Umbilical cord (tissue), 2 donors: ENCODE measurements around the gene ARID1B. TPM values are rescaled to one million over a fixed set of nuclear protein-coding genes. Genes with fewer than 3 reads are reported as not detected.

Experiments
- DNase-seq: peaks from one replicate; pipeline ENCODE4 v3.0.0-alpha.2; 2015; ENCODE audit warnings: low spot score
- total RNA-seq: library from RNA; depleted of rRNA; stranded (reverse); fragments of >200 nt; gene quantifications from one replicate; pipeline ENCODE4 v1.2.3, GENCODE V29; 2014; ENCODE audit warnings: low replicate concordance; ENCODE audit not compliant: insufficient read depth

ARID1B gene
- total RNA-seq, 1 donor from 2014 or later, result 102 TPM

DNA sequence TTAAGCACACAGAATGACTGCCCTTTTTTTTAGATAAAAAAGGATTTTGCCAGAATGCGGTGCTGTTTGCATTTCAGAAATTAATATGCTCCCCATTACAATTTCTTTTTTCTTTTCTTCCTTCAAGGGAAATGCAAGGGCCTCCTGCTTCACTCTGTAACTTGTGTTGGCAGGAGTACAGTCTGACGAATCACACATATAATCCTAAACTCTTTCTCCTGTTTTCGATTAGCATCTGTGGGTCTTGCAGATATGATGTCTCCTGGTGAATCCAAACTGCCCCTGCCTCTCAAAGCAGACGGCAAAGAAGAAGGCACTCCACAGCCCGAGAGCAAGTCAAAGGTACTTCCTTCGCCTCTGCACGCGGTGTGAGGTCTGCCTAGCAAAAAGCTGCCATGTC, 396.6 kb downstream of the ARID1B start:
- DNase-seq, result peak; percentile 59

DNA sequence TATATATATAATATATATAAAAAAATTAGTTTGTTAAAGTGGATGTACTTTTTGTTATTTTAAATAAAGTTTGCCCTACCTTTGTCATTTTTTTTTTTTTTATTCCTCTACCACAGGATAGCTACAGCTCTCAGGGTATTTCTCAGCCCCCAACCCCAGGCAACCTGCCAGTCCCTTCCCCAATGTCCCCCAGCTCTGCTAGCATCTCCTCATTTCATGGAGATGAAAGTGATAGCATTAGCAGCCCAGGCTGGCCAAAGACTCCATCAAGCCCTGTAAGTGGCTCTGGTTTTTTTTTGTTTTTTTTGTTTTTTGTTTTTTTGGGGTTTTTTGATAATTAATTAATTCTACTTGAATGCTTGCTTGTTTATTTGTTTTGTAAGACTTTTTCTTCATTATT, 397.6 kb downstream of the ARID1B start:
- no peak for DNase-seq

DNA sequence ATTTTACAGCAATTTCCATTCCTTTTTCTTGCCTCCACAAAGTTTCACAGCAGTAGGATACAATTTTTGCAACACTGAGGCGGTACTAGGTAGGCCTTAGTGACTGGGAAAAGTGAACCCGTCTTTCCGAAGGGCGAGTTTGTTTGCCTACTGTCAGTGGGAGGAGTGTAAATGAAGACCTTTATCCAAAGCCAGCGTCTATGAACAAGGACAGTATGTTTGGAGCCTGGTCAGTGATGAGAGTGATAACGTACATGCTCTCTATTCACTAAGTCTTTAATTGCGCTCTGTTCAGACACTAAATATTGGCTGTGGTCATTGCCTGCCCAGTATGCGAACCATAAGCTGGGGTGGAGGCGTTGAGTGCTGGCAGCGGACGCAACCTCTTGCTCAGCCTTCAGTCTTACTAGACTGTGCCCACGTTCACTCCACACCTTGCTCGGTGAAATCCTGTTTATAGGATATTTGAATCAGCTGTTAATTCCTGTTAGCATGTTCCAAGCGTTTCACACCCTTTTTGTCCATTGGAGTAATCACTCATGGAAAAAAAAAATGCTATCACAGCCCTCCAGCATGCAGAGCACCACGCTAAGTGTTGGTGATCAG, 400.7 kb downstream of the ARID1B start:
- DNase-seq, result no peak

DNA sequence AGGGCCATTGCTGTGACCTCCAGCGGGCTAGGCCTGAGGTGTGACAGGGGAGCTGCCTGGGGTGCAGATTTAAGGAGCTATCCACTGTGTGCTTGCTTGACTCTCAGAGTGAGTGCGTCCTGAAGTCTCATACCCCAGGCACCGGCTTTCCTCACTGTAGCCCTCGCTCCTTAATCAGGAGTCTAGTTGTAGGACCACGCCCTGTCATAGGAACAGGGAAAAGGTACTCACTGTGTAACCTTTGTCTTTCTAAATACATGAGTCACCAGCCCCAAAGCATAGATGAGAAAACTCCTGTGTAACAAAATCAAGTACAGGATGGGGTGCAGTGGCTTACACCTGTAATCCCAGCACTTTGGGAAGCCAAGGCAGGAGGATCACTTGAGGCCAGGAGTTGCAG, 404.5 kb downstream of the ARID1B start:
- no peak for DNase-seq

DNA sequence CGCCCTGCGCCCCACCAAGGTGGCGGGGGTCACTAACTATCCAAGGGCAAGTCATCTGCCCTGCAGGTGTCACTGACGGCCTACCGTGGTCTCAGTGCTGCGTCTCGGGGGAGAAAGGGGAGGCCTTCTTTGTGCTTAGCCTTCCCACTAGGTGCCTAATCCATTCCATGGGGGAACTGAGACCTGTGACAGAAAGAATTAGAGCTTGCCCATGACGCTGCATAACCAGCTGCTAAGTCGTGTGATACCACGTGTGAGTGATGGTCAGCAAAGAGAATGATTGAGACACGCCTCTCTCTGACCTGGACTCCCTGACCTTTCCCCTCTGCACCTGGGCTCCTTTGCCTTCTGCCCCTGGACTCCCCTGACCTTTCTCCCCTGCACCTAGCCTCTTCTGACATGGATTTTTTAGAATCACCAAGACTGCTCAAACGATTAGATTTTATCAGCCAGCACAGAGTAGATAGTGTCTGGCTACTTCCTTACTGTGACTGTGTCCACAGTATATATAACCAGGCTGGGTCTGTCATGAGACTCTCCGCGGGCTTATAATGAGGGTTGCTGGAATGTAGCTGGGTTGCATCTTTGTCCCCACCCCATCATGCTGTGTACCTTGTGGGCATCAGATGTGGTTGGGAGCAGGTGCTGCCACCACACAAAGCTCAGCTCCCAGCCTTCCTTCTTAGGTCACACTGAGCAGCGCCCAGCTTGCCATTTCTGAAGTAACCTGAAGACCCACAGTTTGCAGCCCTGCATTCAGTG, 405.5 kb downstream of the ARID1B start:
- DNase-seq, result no peak

DNA sequence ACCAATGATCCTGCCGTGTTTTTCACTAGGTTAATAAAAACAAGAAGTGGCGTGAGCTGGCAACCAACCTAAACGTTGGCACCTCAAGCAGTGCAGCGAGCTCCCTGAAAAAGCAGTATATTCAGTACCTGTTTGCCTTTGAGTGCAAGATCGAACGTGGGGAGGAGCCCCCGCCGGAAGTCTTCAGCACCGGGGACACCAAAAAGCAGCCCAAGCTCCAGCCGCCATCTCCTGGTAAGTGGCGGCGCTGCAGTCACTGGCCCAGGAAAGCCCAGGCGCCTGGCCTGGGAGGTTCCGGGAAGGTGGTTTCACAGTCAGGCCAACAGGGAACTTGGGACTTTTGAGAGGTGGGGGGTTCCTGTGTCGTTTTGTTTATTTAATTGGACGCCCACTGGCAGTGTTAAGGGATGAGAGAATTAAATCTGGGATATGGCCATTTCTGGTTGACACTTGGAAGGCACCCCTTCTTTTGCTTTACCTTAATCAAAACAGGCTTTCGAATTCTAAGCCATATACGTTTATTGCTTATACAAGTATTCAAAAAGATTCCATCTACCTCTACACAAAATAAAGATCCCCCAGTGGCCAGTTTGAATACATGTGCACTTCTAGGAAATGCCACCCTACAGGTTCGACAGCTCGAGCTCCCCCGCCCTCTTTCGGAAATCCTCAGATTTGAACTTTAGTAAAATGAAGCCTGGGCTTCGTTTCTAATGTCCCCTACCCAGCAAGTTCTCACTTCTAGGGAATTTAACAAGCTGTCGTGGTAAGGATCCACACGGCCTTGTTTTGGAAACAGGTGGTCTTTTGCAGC, 407.2 kb downstream of the ARID1B start:
- DNase-seq, result peak; percentile 58

DNA sequence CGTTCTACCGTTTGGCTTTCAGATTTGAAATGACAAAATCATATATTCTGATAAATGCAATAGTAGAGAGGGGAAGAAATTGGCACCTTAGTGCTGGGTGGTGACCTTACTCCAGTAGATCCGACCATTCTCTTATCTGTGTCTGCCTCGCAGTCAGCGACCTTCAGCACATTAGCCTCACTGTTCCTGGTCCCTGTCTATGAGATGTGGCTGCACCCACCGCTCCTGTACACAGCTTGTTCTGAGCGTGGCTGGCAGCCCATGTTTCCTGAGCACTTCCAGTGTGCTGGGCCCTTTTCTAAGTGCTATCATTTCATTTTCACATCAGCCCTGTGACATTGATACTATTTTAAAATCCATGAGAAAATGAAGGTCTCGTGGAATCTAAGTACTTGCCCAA, 408.0 kb downstream of the ARID1B start:
- DNase-seq, result no peak

DNA sequence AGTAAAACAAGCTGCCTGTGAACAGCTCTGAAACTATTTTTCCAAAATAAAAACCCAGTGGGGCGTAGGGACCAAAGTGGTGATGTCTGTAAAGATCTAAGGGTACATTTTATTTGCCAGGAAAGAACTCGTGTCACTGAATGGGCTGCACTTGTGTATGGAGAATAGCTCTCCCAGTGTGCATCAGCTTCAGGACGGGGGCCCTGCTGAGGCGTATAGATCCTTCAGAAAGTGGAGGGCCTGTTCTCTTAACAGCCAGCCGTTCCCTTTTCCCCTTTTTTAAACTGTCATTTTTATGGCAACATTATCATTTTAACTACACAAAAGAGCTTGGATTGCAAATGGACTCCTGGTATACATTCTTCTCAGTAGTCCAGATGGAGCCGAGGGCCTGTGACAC, 408.8 kb downstream of the ARID1B start:
- no peak for DNase-seq

DNA sequence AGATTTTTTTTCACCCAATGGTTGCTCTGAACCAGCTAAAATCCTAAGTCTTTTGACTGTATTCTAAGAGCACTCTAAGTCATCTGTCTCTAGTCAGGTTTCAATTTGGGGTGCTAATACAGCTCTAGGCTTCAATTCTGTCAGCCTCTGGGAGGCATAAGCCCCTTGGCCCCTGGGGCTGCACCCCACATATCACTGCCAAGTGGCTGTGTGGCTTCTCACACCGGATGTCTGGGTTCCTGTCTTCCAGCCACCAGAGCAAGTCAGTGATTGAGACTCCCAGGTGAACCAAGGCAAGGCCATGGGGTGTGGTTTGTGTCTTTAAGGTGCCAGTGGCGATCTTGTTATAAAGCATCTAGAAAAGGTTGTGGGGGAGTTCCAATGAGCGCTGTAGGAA, 409.6 kb downstream of the ARID1B start:
- no peak for DNase-seq

DNA sequence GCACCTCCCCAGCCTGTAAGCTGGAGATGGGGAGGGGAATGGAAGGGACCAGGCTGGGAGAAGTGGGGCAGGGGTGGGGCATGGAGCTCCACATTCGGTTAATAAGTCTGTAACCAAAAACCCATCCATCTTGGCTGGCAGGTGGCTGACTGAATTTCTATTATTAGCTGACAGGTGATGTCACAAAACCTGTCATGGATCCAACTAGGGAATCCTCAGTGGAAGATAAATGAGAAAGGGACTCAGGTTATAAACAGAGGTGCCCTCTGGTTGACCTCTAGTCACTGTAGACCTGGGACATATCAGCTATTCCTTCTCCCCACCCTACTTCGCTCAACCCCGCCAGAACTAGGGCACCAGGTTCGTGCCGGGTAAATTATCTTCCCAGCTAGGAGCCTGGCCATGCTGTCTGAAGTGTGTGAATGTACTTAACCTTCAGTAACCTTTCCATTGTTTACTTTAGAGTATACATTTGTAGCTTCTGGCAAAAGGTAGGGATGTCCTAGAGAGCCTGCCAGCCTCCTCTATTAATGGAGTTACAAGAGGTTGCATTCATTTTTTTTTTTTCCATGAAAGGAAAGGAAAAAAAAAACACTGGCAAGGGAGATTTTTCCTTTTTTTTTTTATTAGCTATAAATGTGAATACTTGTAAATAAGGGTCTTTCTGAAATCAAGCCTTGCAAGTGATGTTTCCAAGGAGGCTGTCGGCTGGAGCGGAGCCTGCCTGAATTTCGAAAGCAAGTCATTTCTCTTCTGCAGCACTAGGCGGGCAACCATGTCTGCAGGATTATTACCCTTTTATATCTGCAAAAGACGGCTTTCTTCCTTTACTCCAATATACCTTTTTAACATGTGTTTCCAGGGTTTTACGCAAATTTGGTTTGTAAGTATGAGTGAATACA, 410.3 kb downstream of the ARID1B start:
- peak; percentile 18 for DNase-seq

DNA sequence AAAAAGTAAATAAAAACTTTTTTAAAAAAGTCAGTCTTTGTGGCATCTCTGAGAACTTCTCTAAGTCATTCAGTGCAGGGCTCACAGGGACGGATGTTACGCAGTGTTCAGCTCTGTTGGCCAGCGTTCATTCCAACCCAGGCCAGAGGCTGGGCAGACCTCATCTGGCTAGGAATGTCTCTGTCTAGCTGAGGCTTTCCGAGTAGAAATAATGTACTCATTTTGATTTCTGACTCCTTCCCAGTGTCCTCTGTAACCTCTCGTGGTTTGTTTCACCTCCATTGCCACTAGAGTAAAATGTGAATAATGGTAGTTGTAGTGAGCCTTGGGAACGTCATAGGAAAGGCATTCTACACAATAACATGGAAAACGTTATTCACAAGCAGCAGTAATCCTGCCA, 411.0 kb downstream of the ARID1B start:
- DNase-seq, result no peak

DNA sequence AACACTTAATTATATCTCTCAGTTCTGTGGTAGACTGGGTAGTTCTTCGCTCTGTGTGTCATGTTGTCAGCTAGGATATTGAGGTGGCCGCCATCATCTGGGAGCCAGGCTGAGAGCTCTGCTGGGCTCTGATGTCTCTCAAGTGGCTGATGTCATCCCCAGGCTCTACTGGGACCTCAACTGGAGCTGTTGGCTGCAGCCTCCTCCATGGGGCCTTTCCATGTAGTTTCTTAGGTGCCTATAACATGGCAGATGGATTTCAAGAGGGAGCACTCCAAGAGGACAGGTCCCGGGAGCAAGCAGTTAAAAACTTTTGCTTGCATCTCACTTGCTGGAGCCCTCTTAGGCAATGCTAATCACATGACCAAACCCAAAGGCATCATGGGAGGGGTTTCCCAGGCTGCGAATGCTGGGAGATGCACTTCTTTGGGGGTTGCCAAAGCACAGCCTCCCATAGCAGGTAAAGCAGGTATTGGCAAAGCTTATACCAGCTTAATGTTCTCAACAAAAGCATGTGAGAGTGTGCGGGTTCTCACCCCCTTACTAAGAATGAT, 416.3 kb downstream of the ARID1B start:
- no peak for DNase-seq

DNA sequence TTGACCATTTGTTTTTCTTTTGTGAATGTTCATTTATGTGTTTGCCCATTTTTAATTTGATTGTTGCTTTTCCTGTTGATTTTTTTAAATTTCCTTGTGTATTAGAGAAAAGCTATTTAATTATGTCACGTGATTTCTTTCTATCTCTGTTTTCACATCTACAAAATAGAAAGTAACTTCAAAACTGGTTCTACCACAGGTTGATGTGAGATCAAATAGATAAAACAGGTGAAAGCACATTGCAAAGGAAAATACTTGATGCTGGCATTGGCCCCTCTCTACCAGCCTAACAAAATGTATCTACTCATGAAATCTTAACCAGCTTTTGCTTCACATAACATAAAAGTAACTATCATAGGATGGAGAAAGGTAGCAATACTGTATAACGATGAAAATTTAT, 416.9 kb downstream of the ARID1B start:
- DNase-seq, result peak; percentile 32

DNA sequence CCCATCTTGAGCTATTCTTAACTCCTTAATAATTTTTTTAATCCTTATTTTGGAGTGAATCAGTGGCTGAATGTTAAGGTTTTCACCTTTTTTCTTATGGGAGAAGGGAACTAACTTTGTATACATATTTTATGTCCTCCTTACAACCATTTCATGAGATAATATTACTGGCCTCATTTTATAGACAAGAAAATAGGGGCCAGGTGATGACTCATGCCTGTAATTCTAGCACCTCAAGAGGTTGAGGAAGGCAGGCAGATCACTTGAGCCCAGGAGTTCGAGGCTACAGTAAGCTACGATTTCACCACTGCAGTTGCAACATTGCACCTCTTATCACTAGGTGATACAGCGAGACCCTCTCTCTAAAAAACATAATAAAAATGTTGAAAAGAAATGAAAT, 417.5 kb downstream of the ARID1B start:
- DNase-seq, result no peak

DNA sequence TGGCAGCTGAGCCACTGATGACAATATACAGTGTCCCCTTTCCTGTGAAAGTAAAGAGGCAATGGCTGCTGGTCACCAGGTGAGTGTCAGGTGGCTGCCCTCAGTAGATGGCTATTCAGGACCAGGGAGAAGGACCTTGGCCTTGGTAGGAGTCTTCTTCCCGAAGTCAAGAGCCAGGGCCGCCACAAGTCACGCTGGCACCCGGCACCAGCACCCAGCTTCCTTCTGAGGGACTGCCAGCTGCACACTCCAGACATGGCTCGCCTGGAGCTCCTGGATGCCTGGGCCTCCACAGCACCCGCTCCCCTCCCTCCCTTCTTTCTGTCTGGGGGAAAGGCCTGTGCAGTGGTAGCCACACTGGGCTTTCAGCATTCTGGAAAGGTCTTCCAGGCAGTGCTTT, 419.2 kb downstream of the ARID1B start:
- DNase-seq, result no peak

DNA sequence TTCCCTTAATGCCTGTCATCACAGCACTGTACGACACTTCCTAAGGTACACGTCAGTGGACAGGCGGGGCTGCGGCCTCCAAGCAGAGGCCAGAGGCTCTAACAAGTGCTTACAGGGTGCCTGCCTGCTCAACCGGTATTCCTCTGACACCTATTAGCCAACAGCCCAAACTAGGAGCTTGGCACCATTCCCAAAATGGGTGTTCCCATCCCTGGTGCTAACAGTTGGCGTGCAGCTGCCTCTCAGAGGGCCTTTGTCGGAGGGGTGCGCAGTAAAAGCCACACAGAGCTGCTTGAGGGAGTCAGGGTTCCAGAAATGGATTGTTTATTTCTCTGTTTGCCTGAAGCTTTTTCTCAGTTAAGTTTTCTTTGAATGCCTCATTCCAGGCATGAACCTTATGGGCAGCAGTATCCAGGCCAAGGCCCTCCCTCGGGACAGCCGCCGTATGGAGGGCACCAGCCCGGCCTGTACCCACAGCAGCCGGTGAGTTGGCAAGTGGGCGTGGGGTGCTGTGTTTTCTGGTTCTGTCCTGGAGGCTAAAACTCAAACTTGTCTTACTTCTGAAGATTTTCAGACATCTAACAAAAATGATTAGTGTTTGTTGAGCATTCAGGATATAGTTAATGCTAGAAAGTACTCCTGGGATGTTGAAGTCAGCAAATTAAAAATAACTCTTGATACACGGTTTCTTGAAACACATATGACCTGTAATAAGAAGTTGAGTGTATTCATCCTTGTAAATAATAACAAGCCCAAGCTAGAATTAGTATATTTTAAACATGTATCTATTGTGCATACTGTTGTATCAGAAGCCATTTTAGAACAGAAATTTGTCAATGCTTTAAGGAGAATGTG, 421.5 kb downstream of the ARID1B start:
- DNase-seq, result peak; percentile 78

DNA sequence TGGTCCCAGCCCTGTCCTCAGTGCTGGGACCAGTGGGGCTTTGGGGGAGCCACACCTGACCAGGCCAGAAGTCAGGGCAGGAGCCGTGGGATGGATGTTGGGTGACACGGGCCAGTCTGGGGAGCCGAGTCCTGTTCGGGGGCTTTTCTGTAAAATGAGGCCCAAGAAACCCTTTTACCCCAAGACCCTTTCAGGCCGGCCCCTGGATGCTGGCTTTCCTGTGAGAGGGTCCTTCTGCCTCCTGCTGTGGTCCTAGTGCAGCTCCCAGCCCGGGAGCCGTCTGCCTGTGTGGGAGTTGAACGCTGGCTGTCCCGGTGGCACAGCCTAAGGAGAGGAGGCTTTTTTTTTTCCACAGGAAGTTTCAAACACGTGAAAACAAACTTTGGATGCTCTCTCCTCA, 422.9 kb downstream of the ARID1B start:
- DNase-seq, result no peak

DNA sequence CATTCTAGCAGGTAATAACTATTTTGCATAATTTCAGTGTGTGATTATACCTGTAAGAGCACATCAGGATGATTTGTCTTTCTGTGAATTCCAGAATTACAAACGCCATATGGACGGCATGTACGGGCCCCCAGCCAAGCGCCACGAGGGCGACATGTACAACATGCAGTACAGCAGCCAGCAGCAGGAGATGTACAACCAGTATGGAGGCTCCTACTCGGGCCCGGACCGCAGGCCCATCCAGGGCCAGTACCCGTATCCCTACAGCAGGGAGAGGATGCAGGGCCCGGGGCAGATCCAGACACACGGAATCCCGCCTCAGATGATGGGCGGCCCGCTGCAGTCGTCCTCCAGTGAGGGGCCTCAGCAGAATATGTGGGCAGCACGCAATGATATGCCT, 423.4 kb downstream of the ARID1B start:
- no peak for DNase-seq

DNA sequence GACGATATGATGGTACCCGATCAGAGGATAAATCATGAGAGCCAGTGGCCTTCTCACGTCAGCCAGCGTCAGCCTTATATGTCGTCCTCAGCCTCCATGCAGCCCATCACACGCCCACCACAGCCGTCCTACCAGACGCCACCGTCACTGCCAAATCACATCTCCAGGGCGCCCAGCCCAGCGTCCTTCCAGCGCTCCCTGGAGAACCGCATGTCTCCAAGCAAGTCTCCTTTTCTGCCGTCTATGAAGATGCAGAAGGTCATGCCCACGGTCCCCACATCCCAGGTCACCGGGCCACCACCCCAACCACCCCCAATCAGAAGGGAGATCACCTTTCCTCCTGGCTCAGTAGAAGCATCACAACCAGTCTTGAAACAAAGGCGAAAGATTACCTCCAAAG, 423.9 kb downstream of the ARID1B start:
- no peak for DNase-seq

DNA sequence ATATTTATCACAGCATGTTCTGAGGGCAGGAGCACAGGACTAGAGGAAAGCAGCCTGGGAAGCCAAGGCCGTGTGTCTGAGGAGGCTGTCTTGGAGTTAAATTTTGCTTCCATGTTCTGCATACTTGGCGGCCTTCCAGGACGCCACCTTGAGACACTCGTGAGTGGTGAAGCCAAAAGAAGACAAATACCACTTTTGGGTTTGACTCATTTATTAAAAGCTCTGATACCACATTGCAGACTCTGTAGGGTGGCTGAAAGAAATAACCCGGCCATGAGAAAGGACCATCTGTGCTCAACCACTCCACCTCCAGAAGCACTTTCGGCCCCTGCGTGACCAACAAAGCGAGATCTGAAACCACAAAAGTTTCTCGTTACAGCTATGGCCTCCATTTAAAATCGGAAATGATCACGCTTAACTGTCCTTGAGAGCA, 426.1 kb downstream of the ARID1B start:
- DNase-seq, result no peak
